ENCODE data around the gene USP21.

USP21 gene

DNA sequence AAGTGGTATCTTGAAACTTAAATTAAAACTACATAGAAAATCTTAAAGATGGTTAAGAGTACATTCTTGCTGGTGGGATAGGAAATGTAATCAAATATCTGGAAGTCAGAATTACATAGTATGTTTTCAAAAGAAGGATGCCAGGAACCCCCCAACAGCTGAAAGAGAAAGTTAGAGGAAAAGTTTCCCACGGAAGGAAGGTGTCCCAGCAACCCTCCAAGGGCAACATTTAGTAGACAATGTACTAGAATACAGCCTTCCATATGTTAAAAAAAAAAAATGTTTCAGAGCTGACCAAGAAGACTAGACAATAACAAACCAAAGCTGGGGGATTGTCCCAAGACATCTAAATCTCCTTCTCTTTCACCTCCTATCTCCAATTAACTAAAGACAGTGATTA is 29.0 kb upstream of the USP21 start:
- no peaks in the 10 kb centered on the region for H3K27me3 ChIP-seq (ENCODE audit: control insufficient read depth in 1 of 2, insufficient read depth in 1 of 2, low read length in 2 of 2)
- H4K91ac ChIP-seq (ENCODE audit: low read length) = no peak overlapping the region
- peak overlapping the region in 1 of 2 experiments; percentile 94 for H3K4me3 ChIP-seq (ENCODE audit: insufficient read depth in 1 of 2, low read depth in 1 of 2, low read length in 2 of 2)
- no peak overlapping the region for H3K23ac ChIP-seq (ENCODE audit: low read length in 2 of 2)
- H3K4me2 ChIP-seq (ENCODE audit: low read length, poor library complexity, severe bottlenecking) = peak overlapping the region; percentile 11
- H2BK12ac ChIP-seq (ENCODE audit: low read length in 2 of 2) = no peak overlapping the region
- no peak overlapping the region for H2BK15ac ChIP-seq (ENCODE audit: low read depth, poor library complexity, severe bottlenecking)
- DNase-seq = no peak
- no peak overlapping the region for H2AK5ac ChIP-seq (ENCODE audit: low read length, severe bottlenecking)
- H3K79me1 ChIP-seq (replicated peaks; ENCODE audit: low read length, poor library complexity, severe bottlenecking) = peaks cover 15% of the 10 kb centered on the region
- H2AFZ ChIP-seq (ENCODE audit: low read depth, low read length) = no peak overlapping the region
- no peak overlapping the region for H3K27ac ChIP-seq (ENCODE audit: low read length, poor library complexity, severe bottlenecking)
- H3K9me3 ChIP-seq (ENCODE audit: control insufficient read depth, low read length) = no peaks in the 10 kb centered on the region
- no peak overlapping the region for H2BK5ac ChIP-seq (ENCODE audit: low read depth, low read length, poor library complexity, severe bottlenecking)
- H3K18ac ChIP-seq (ENCODE audit: low read depth in 1 of 2, low read length in 2 of 2) = no peak overlapping the region
- peak overlapping the region; percentile 95 for H3K9ac ChIP-seq (ENCODE audit: low read length)
- no peak overlapping the region for H2BK120ac ChIP-seq (ENCODE audit: low read depth, low read length)
- no peak overlapping the region for H3K4ac ChIP-seq (ENCODE audit: low read depth in 1 of 2, low read length in 2 of 2)
- WGBS = 100% methylated on average over 1 of the region's 1 CpG
- H3K14ac ChIP-seq (ENCODE audit: low read length in 2 of 2) = no peak overlapping the region
- H4K8ac ChIP-seq (ENCODE audit: low read length) = no peak overlapping the region
- peaks cover 9% of the 10 kb centered on the region for H3K4me1 ChIP-seq (ENCODE audit: control insufficient read depth, insufficient read depth, low read depth, low read length)
- peaks cover 10 to 48% of the 10 kb centered on the region in 2 experiments for H3K36me3 ChIP-seq (ENCODE audit: control insufficient read depth in 1 of 2, insufficient read depth in 2 of 2, low read depth in 1 of 2, low read length in 2 of 2)

DNA sequence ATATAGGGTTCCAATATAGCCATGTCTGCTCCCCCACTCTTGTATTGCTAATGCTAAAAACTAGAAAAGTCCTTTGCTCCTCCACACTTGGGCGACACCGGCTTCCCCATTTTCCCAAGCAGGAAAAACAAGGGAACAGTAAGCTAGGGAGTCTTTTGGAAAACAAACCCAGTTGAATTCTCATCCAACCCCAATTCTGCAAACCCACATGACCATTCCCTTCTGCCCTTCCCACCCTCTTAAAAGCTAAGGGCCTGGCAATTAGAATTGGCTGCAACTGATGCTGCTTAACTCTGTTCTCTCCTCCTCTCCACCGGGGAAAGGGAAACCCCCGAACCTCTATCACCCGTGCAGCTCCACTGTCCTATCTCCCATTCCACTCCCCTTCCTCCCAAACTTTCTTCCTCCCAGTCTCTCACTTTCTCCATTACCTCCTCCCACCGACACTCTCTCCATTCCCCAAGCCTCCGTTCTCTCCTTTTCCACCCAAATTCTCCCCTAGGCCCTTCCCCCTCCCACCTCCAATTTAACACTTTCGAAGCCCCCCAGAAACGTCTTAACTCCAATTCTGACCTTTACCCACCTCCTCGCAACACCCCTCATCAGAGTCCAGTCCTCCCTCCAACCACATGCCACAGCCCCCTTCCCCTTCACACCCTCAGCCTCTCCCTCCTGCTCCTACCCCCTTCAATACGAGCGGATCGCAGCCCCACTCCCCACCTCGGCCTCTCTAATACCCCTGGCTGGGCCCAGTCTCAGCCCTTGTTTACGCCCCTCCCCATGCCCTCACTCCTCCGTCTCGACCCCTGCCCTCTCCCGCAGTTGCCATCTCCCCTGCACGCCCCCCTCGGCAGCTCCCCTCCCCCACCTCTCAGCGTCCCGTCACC is 27.5 kb upstream of the USP21 start:
- Histone ChIP-seq H2BK5ac (ENCODE audit: low read depth, low read length, poor library complexity, severe bottlenecking) (no peak overlapping the region), H4K8ac (ENCODE audit: low read length) (peak overlapping the region; percentile 91), H4K91ac (ENCODE audit: low read length) (peak overlapping the region; percentile 44), H3K23ac (ENCODE audit: low read length in 2 of 2) (peak overlapping the region in 1 of 2 experiments; percentile 6), H3K4ac (ENCODE audit: low read depth in 1 of 2, low read length in 2 of 2) (peak overlapping the region; percentile 52 to 69), H2BK12ac (ENCODE audit: low read length in 2 of 2) (peak overlapping the region in 1 of 2 experiments; percentile 40), H3K9ac (ENCODE audit: low read length) (peak overlapping the region; percentile 95), H3K27ac (ENCODE audit: low read length, poor library complexity, severe bottlenecking) (peak overlapping the region; percentile 84), H3K27me3 (ENCODE audit: control insufficient read depth in 1 of 2, insufficient read depth in 1 of 2, low read length in 2 of 2) (no peaks in the 10 kb centered on the region), H3K79me1 (replicated peaks; ENCODE audit: low read length, poor library complexity, severe bottlenecking) (peaks cover 26% of the 10 kb centered on the region), H3K18ac (ENCODE audit: low read depth in 1 of 2, low read length in 2 of 2) (peak overlapping the region; percentile 88 to 98), H3K14ac (ENCODE audit: low read length in 2 of 2) (peak overlapping the region in 1 of 2 experiments; percentile 99), H3K36me3 (ENCODE audit: control insufficient read depth in 1 of 2, insufficient read depth in 2 of 2, low read depth in 1 of 2, low read length in 2 of 2) (peaks cover 10 to 39% of the 10 kb centered on the region in 2 experiments), H2BK120ac (ENCODE audit: low read depth, low read length) (peak overlapping the region; percentile 93), H3K4me3 (ENCODE audit: insufficient read depth in 1 of 2, low read depth in 1 of 2, low read length in 2 of 2) (peak overlapping the region; percentile 75 to 94), H2AK5ac (ENCODE audit: low read length, severe bottlenecking) (peak overlapping the region; percentile 18), H3K9me3 (ENCODE audit: control insufficient read depth, low read length) (no peaks in the 10 kb centered on the region), H3K4me2 (ENCODE audit: low read length, poor library complexity, severe bottlenecking) (peak overlapping the region; percentile 91), H2BK15ac (ENCODE audit: low read depth, poor library complexity, severe bottlenecking) (peak overlapping the region; percentile 73), H3K4me1 (ENCODE audit: control insufficient read depth, insufficient read depth, low read depth, low read length) (peaks cover 9% of the 10 kb centered on the region), H2AFZ (ENCODE audit: low read depth, low read length) (peak overlapping the region; percentile 1)
- 4% methylated on average over 20 of the region's 22 CpGs for WGBS
- peak; percentile 66 for DNase-seq

DNA sequence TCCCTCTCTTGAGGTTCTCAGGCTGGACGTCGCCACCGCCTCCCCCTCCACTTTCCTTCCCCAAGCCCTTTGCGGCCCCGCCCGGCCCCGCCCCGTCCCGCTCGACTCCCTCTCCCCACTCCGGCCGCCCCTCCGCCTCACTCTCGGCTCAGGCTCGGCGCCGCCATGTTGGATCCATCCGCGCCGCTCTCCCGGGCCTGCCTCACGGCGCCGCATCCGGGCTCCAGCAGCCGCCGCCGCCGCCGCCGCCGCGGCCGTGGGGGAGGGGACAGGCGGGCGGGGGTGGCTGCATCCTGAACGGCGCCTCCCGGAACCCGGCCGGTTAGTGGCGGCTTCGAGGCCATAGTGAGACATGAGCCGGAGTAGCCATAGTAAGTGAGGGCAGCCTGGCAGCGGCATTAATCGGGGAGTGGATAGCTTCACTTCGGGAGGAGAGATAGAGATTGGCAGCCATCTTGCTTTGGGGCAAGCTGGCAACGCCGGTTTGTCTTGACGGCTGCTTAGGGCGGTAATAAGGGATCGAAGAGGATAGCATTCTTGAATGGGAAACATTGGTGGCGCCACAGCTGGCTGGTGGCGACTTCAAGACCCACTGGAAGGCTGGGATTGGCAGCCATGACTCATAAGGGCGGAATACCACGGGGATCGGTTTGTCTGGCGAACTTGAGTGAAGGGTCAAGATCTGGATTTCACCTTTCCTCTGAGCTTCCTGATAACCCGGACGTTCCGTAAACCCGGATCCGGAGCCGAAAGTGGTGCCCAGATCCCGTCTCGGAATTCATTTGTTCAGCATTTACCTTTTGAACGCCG is 26.7 kb upstream of the USP21 start, which contains the start of gene DEDD:
Gene DEDD (minus strand): TSS at position 258 of the 810 bp plus-strand sequence. CDS start 8,205 bp downstream, outside the sequence.
- WGBS = under 1% methylated on average over 63 of the region's 68 CpGs
- Histone ChIP-seq H3K18ac (ENCODE audit: low read depth in 1 of 2, low read length in 2 of 2) (peak within 1 kb of the TSS; percentile 91 to 98), H2BK12ac (ENCODE audit: low read length in 2 of 2) (peak within 1 kb of the TSS; percentile 44 to 47), H2BK15ac (ENCODE audit: low read depth, poor library complexity, severe bottlenecking) (peak within 1 kb of the TSS; percentile 85), H3K23ac (ENCODE audit: low read length in 2 of 2) (peak within 1 kb of the TSS in 1 of 2 experiments; percentile 70), H4K8ac (ENCODE audit: low read length) (peak within 1 kb of the TSS; percentile 91), H3K9me3 (ENCODE audit: control insufficient read depth, low read length) (no peaks in the 10 kb centered on the region), H2BK5ac (ENCODE audit: low read depth, low read length, poor library complexity, severe bottlenecking) (peak within 1 kb of the TSS; percentile 95), H3K4ac (ENCODE audit: low read depth in 1 of 2, low read length in 2 of 2) (peak within 1 kb of the TSS; percentile 75 to 93), H2AK5ac (ENCODE audit: low read length, severe bottlenecking) (peak within 1 kb of the TSS; percentile 18), H3K14ac (ENCODE audit: low read length in 2 of 2) (peak within 1 kb of the TSS in 1 of 2 experiments; percentile 99), H3K4me3 (ENCODE audit: insufficient read depth in 1 of 2, low read depth in 1 of 2, low read length in 2 of 2) (peak within 1 kb of the TSS; percentile 75 to 94), H3K27me3 (ENCODE audit: control insufficient read depth in 1 of 2, insufficient read depth in 1 of 2, low read length in 2 of 2) (no peaks in the 10 kb centered on the region), H2BK120ac (ENCODE audit: low read depth, low read length) (peak within 1 kb of the TSS; percentile 93), H2AFZ (ENCODE audit: low read depth, low read length) (peak within 1 kb of the TSS; percentile 64), H4K91ac (ENCODE audit: low read length) (peak within 1 kb of the TSS; percentile 62), H3K4me1 (ENCODE audit: control insufficient read depth, insufficient read depth, low read depth, low read length) (peaks cover 9% of the 10 kb centered on the region), H3K4me2 (ENCODE audit: low read length, poor library complexity, severe bottlenecking) (peak within 1 kb of the TSS; percentile 91), H3K27ac (ENCODE audit: low read length, poor library complexity, severe bottlenecking) (peak within 1 kb of the TSS; percentile 88), H3K79me1 (replicated peaks; ENCODE audit: low read length, poor library complexity, severe bottlenecking) (peaks cover 32% of the 10 kb centered on the region), H3K9ac (ENCODE audit: low read length) (peak within 1 kb of the TSS; percentile 95), H3K36me3 (ENCODE audit: control insufficient read depth in 1 of 2, insufficient read depth in 2 of 2, low read depth in 1 of 2, low read length in 2 of 2) (peaks cover 10 to 30% of the 10 kb centered on the region in 2 experiments)
- DNase-seq = peak; percentile 98

Data from mesenchymal stem cell (in vitro differentiated cells and primary cell).